Left kidney (tissue), 2 donors: ENCODE results near the gene MRPL9. TPM values are rescaled to one million over a fixed set of nuclear protein-coding genes. Genes with fewer than 3 reads are reported as not detected.
A peak's percentile ranks its signal among the peaks of the same experiment; 100 is the strongest.
"Not testable (repeated sequence)": the region's sequence is repeated elsewhere in the genome, so short reads cannot be mapped to it uniquely, and the experiment has no call there.

Experiments
- DNase-seq: peaks from one replicate; pipeline ENCODE4 v3.0.0-alpha.2; 2013
- polyA plus RNA-seq: library from polyadenylated mRNA; unstranded; fragments of 120-200 nt; gene quantifications from one replicate; pipeline ENCODE4 v1.2.1, GENCODE V29; 2013; ENCODE audit not compliant: insufficient read length

The MRPL9 gene
- polyA plus RNA-seq, 1 donor = 124 TPM

DNA sequence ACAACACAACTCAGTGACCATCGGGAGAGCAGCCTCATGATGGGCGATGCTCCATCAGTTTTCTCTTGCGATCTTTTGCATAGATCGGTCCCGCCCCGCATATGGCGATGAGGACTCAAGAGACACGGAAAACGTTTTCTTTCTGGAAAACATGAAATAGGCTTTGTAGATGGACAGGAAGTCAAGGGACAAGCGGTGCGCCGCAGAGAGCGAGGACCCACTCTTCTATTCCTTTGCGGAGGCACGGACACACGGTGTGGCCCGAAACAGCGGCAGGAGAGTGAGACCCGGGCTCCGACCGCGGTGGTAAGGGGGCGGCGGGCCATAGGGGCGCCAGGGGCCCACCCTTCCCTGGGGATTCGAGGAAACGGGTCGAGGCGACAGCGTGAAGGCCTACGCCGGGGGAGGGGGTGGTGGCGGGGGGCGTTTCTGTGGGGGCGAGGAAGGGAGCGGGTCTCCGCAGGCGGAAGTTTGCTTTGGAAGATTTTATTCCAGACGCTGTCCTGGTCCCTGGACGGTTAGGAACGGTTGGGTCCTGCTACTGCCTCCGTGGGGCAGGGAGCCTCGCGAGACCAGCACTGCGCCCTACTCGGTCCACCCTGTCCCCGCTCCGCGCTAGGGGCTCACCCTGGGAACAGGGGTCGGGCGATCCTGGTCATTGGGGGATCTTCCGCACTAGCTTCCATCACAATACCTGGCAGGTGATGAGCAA is 27.8 kb upstream of the MRPL9 start:
- DNase-seq = peak; percentile 21

- peak; percentile 96 for DNase-seq
Observed at GRCh38 chr1:151790071-151790939, 27.0 kb upstream of the MRPL9 start, which contains the start of gene TDRKH. Gene TDRKH (minus strand): TSS chr1:151790500. CDS start chr1:151783022, 7,478 bp downstream.

- DNase-seq = no peak
Observed at GRCh38 chr1:151787689-151788088, 24.4 kb upstream of the MRPL9 start.

- DNase-seq = no peak
Observed at GRCh38 chr1:151783796-151784195, 20.5 kb upstream of the MRPL9 start.

DNA sequence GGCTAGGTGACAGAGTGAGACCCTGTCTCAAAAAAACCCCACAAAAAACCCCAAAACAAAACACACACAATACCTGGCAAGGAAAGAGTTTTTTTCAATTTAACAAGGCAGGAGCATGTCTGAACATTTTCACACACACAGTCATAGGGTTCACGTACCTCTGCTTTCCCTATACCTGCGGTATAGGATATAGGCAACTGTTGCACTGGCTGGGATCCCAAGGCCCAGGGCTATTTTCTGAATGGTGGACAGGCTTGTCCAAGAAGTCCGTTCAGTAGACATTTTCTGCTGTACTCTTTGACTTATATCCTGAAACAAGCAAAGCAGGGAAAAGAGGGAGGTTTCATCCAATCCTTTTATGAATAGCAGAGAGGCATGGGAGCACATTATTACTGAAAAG is 19.4 kb upstream of the MRPL9 start:
- no peak for DNase-seq

GRCh38 chr1:151782026-151782425 is 18.7 kb upstream of the MRPL9 start:
- DNase-seq = not testable (repeated sequence)

GRCh38 chr1:151780736-151781135 is 17.4 kb upstream of the MRPL9 start:
- DNase-seq = not testable (repeated sequence)

GRCh38 chr1:151779852-151780251 is 16.6 kb upstream of the MRPL9 start:
- no peak for DNase-seq

DNA sequence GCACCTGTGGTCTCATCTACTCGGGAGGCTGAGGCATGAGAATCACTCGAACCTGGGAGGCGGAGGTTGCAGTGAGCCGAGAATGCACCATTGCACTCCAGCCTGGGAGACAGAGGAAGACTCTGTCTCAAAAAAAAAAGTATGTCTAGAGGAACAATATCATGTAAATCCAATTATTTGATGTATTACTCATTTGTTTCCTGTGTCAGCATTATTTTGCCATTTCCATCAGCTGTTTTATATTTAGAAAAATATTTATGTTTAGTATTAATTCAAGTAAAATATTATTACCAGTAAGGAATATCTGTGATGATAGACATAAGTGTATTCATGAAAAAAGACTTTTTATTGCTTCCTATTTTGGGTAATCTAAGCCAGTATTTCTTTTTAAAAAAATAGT is 14.0 kb upstream of the MRPL9 start:
- no peak for DNase-seq

GRCh38 chr1:151776665-151777062 is 13.4 kb upstream of the MRPL9 start:
- no peak for DNase-seq

- DNase-seq = no peak
Observed at GRCh38 chr1:151775894-151776664, 12.8 kb upstream of the MRPL9 start.

- no peak for DNase-seq
Observed at GRCh38 chr1:151774256-151774922, 11.1 kb upstream of the MRPL9 start.

- no peak for DNase-seq
Observed at GRCh38 chr1:151773702-151774101, 10.4 kb upstream of the MRPL9 start.

GRCh38 chr1:151769270-151769669 is 6.0 kb upstream of the MRPL9 start:
- not testable (repeated sequence) for DNase-seq

- not testable (repeated sequence) for DNase-seq
Observed at GRCh38 chr1:151768351-151769066, 5.2 kb upstream of the MRPL9 start.

DNA sequence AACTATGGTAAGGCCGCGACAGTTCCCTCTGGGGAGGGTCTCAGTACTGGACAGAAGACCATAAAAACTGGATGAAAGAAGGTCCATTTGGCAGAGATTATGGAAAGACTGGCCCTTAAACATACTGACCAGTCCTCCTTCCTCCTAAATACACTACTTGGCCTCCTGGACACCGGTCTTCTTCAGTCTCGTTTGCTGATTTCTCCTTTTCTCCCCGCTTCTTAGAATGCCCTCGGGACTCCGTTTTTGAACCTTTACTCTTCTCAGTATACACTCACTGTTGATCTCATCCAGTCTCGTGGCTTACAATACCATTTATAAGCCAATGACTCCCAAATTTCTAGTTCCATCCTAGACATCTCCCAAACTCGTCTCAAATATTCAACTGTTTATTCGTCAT is 694 bp upstream of the MRPL9 start:
- DNase-seq = no peak

GRCh38 chr1:151760597-151761385 is 2.5 kb downstream of the MRPL9 start:
- no peak for DNase-seq

DNA sequence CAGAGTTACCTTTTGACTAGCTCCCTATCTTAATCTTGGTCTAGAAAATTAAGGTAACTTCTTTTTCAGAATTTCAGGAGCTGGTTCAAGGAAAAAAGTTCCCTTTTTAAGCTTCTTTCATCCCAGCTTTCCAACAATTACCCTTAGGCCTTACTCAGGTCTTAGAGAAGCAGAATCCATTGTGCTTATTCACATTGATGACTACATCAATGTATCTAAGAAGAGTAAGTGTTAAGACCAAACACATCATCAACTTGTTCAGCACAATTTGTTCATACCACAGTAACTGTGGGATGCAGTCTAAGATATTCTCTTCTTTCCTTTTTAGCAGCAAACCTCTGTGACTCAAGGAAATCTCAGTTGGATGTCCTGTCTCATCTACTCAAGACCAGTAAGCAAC is 4.1 kb downstream of the MRPL9 start:
- no peak for DNase-seq

- no peak for DNase-seq
Observed at GRCh38 chr1:151756291-151756690, 7.0 kb downstream of the MRPL9 start.

DNA sequence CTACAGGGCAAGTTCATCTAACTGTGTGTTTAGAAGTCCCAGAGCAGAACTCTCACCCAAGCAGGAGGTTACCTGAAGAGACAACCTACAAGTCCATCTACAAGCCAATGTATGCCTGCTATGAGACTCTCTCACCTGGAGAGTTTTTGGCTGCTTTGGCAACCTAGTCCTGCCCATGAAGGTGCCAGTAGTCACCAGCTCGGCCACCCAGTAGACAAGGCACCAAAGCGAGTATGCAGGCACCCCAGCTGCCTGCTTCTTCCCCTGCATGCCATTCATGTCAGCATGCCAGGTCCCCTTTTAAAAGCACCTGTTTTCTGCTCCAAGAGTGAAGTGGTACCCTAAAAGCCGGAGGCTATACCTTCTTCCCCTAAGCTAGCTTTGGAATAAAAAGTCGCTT is 21.8 kb downstream of the MRPL9 start:
- no peak for DNase-seq
